Right atrium auricular region (tissue), 2 donors: Measurements from ENCODE around the gene PRELID1. TPM values are rescaled to one million over a fixed set of nuclear protein-coding genes. Genes with fewer than 3 reads are reported as not detected.

Experiments used
- DNase-seq: peaks from one replicate; pipeline ENCODE4 v3.0.0-alpha.2; 2019; ENCODE audit warnings: low spot score
- H3K27ac ChIP-seq, 2 donors: fragments of 200-600 bp; sonication (generic); 1 replicate in 1 of 2; 2 replicates in 1 of 2; pipeline ENCODE4 v1.5.1; 2016 to 2019
- H3K27me3 ChIP-seq, 2 donors: fragments of 200-600 bp; sonication (generic); one replicate each; pipeline versions ENCODE4 v1.5.1 to v1.6.0; 2017 to 2019
- H3K36me3 ChIP-seq: fragments of 200-600 bp; sonication (generic); one replicate; pipeline ENCODE4 v1.5.1; 2016
- H3K4me1 ChIP-seq, 2 donors: fragments of 200-600 bp; sonication (generic); one replicate each; pipeline versions ENCODE4 v1.5.1 to v1.6.0; 2017 to 2019
- H3K4me3 ChIP-seq, 2 donors: fragments of 200-600 bp; sonication (generic); 1 replicate in 1 of 2; 2 replicates in 1 of 2; pipeline ENCODE4 v1.5.1; 2017 to 2019; ENCODE audit warnings: mild to moderate bottlenecking in 1 of 2, moderate library complexity in 1 of 2
- H3K9me3 ChIP-seq, 2 donors: fragments of 200-600 bp; sonication (generic); one replicate each; pipeline ENCODE4 v1.5.1; 2019
- CTCF ChIP-seq, 2 donors: fragments of 200-600 bp; sonication (generic); IDR thresholded peaks; one replicate each; pipeline ENCODE4 v1.5.1; 2019; ENCODE audit warnings: antibody characterized with exemption in 2 of 2
- total RNA-seq, 2 donors: library from RNA; depleted of rRNA; stranded (reverse); fragments of >200 nt; gene quantifications; one replicate each; pipeline ENCODE4 v1.1.0, GENCODE V29; 2016

The PRELID1 gene
- total RNA-seq, 2 donors from 2014 or later, result 26.7 to 44.3 TPM

DNA sequence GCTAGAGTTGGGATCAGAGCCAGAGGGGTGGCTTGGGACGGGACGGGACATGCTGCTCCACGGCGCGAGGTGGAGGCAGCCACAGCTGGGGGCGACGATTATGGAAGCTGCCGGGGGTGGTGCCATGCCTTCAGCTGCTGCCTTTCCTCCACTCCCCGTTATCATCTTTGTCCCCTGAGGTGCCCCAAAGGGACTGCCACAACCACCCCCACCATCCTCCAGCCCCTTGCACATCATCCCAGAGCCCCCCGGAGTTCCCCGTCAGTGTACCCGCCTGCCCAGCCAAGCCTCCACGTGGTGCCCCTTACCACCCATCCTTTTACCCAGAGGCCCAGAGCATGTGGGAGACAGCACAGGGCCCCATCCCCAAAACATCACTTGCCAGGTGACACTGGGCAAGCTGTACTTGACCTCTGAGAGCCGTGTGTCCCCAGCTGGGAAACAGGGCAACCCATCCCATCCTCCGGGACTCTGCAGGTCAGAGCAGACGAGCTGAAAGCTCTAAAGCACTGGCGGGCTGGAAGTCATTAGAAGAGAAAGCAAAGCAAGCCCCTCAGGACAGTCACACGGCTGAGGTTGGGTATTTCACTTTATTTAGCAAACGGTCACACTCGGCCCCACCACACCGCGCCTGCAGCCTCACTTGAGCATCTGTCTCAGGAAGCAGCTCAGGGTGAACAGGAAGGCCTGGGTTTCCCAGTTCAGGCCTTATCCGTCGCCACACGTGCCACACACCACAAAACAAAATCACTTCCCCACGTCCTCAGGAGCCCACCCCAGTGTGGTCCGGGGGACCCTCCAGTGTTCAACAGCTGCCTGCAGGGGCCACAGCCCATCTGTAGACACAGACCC, 27.6 kb downstream of the PRELID1 start:
- H3K36me3 ChIP-seq, result peaks cover 51% of the 10 kb centered on the region
- H3K27me3 ChIP-seq, result no peaks in the 10 kb centered on the region
- H3K4me1 ChIP-seq, result peaks cover 0 to 18% of the 10 kb centered on the region in 2 donors
- no peak overlapping the region for H3K4me3 ChIP-seq
- TF ChIP-seq CTCF (IDR thresholded peaks at IDR 0.05), result no peak
- H3K9me3 ChIP-seq, result no peaks in the 10 kb centered on the region
- H3K27ac ChIP-seq, result no peak overlapping the region
- no peak for DNase-seq

GRCh38 chr5:177332031-177332895, 28.7 kb downstream of the PRELID1 start:
- Histone ChIP-seq H3K36me3 (peaks cover 62% of the 10 kb centered on the region), H3K4me3 (no peak overlapping the region)

DNA sequence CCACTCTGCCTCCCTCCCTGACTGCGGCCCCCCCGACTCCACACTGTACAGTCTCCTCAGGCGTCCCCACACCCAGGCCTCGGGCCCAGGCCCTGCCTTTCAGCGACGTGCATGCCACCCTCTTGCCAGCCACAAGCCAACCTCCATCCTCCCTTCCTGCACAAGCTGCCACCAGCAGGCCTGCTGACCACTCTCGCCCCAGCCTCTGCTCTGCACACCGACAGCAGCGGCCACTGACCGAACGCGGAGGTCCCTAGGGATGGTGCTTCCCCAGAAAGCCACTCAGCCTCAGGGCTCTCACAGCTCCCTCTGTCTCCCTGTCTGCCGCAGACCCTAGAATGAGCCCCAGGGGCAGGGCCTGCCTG, 29.3 kb downstream of the PRELID1 start:
- no peaks in the 10 kb centered on the region for H3K27me3 ChIP-seq
- H3K9me3 ChIP-seq, result no peaks in the 10 kb centered on the region
- peaks cover 0 to 20% of the 10 kb centered on the region in 2 donors for H3K4me1 ChIP-seq
- H3K36me3 ChIP-seq, result peaks cover 68% of the 10 kb centered on the region
- H3K27ac ChIP-seq, result no peak overlapping the region
- TF ChIP-seq CTCF (IDR thresholded peaks at IDR 0.05), result no peak
- H3K4me3 ChIP-seq, result no peak overlapping the region
- DNase-seq, result no peak

More at GRCh38 chr5:177332031-177332895, 28.7 kb downstream of the PRELID1 start:
- Histone ChIP-seq H3K27me3 (no peaks in the 10 kb centered on the region), H3K4me1 (peaks cover 0 to 20% of the 10 kb centered on the region in 2 donors), H3K9me3 (no peaks in the 10 kb centered on the region), H3K27ac (no peak overlapping the region)
- no peak for TF ChIP-seq CTCF (IDR thresholded peaks at IDR 0.05)
- DNase-seq, result no peak

DNA sequence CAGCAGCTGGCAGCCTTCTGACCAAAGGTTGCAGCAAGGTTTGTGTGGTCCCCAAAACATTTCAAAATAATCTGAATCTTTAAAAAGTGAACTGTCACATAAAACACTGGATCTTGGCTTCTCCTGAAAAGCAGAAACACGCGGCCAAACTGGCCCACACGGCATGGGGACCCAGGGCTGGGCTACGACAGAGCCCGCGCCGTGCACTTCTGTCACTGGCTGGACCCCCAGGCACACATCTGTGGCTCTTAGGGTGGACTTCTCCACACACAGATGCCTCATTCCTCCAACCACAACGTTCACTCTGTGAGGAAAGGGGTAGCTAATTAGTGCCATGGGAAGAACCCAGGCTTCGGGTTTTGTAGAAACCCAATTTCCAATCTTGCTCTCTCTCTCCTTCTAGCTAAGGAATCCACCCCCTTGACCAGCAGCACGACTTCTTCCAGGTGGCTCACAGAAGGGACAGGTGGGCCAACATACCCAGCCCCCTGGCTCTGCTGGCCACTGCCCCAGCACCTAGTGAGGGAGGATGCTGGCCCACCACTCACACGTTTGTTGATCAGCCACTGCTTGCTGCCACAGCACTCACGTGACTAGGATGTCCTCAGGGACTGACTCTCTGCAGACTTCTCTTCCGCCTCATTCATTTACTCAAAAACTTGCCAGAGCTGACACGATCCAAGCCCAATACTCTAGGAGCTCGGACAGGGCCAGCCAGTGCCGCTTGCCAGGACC, 30.0 kb downstream of the PRELID1 start:
- DNase-seq, result no peak
- no peak overlapping the region for H3K27ac ChIP-seq
- H3K4me1 ChIP-seq, result peaks cover 0 to 20% of the 10 kb centered on the region in 2 donors
- no peak for TF ChIP-seq CTCF (IDR thresholded peaks at IDR 0.05)
- no peaks in the 10 kb centered on the region for H3K9me3 ChIP-seq
- no peak overlapping the region for H3K4me3 ChIP-seq
- H3K36me3 ChIP-seq, result peaks cover 75% of the 10 kb centered on the region
- H3K27me3 ChIP-seq, result no peaks in the 10 kb centered on the region

DNA sequence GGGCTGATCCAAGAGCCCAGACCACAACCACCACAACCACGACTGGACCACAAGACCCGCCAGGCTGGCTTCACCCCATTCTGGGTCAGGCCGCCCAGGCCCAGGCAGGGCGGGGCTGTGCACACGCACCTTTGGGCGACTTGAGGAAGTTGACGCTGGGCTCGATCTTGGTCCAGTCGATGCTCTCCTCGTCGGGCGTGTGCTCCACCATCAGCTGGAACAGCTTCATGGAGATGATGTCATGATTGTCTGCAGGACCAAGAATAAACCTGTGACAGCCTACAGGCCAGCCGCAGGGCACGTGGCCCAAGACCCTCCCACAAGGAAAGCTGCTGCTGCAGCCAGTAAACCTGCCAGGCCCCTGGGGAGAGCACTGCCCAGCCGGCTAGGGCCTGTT, 30.6 kb downstream of the PRELID1 start:
- TF ChIP-seq CTCF (IDR thresholded peaks at IDR 0.05), result no peak
- peaks cover 80% of the 10 kb centered on the region for H3K36me3 ChIP-seq
- peaks cover 0 to 23% of the 10 kb centered on the region in 2 donors for H3K4me1 ChIP-seq
- H3K27me3 ChIP-seq, result no peaks in the 10 kb centered on the region
- H3K4me3 ChIP-seq, result no peak overlapping the region
- H3K9me3 ChIP-seq, result no peaks in the 10 kb centered on the region
- no peak overlapping the region for H3K27ac ChIP-seq
- DNase-seq, result no peak
